K562 (cell line): Measurements from ENCODE around the gene LCLAT1. TPM values are rescaled to one million over a fixed set of nuclear protein-coding genes. Genes with fewer than 3 reads are reported as not detected.

Source experiments
- ATAC-seq: fragments of 200-7000 bp; cut with Tn5 transposase; 3 replicates; pipeline ENCODE4 v1.9.1; 2020; ENCODE audit warnings: moderate library complexity
- Bru-seq: library from RNA; stranded (reverse); fragments of 400-500 nt; gene quantifications from one replicate; lab custom pipeline; 2021; lab: Mats Ljungman, UMichigan
- BruChase-seq, 2 experiments: library from RNA; stranded (reverse); fragments of 400-500 nt; gene quantifications; one replicate each; lab custom pipeline; 2021; lab: Mats Ljungman, UMichigan
- BruUV-seq: library from RNA; stranded (reverse); fragments of 400-500 nt; replicated peaks from 2 replicates; lab custom pipeline; 2021; lab: Mats Ljungman, UMichigan
- CTCF ChIA-PET: fragments of 300-600 bp; formaldehyde crosslinking; extraction: SDS; loops from one replicate; lab custom pipeline; 2021; ENCODE audit warnings: low intra/inter-chr PET ratio; lab: Yijun Ruan, JAX
- POLR2A ChIA-PET: fragments of 300-600, 350-650 bp; sonication (Branson Sonifier 250); formaldehyde crosslinking; extraction: SDS; loops from one replicate; lab custom pipeline; 2021; ENCODE audit warnings: antibody characterized with exemption, inconsistent platforms; lab: Yijun Ruan, JAX
- DNase-seq, 4 experiments: peaks; one replicate each; pipeline versions ENCODE4 v3.0.0 to v3.0.0-alpha.2; 2011 to 2018; ENCODE audit warnings: low spot score in 3 of 4, mixed read lengths in 3 of 4; ENCODE audit errors: extremely low read depth in 1 of 4
- FAIRE-seq: peaks from 2 replicates; lab custom pipeline; 2011; peaks lifted over from hg19 to GRCh38; lab: Jason Lieb, UNC
- H2AFZ ChIP-seq: 2 replicates; pipeline ENCODE4 v1.6.0; 2011; ENCODE audit warnings: low read depth, low read length, control low read depth, inconsistent platforms
- H3K27ac ChIP-seq: fragments of 200-600 bp; 3 replicates; pipeline ENCODE4 v1.8.0; 2011; ENCODE audit warnings: low read depth, mild to moderate bottlenecking, control low read depth, inconsistent platforms, low read length, moderate library complexity, mixed read lengths; ENCODE audit errors: extremely low read depth
- H3K27me3 ChIP-seq, 2 experiments: fragments of 300-600 bp in 1 of 2; 2 replicates in 1 of 2; 3 replicates in 1 of 2; pipeline versions ENCODE4 v1.6.0 to v1.8.0; 2011; ENCODE audit warnings: inconsistent platforms in 2 of 2, low read length in 2 of 2, mild to moderate bottlenecking in 1 of 2, mixed read lengths in 1 of 2, moderate library complexity in 1 of 2; ENCODE audit not compliant: control insufficient read depth in 2 of 2, insufficient read depth in 2 of 2
- H3K36me3 ChIP-seq: fragments of 300-600 bp; 3 replicates; pipeline ENCODE4 v1.8.0; 2011; ENCODE audit warnings: mild to moderate bottlenecking, low read length, inconsistent platforms; ENCODE audit not compliant: control insufficient read depth, insufficient read depth
- H3K4me1 ChIP-seq, 2 experiments: fragments of 200-600 bp in 1 of 2; replicated peaks in 1 of 2; 2 replicates in 1 of 2; 3 replicates in 1 of 2; pipeline versions ENCODE4 v1.5.1 to v1.8.0; 2011; ENCODE audit warnings: inconsistent platforms in 2 of 2, low read length in 2 of 2, mild to moderate bottlenecking in 1 of 2, mixed read lengths in 1 of 2, moderate library complexity in 1 of 2; ENCODE audit not compliant: control insufficient read depth in 2 of 2, insufficient read depth in 2 of 2
- H3K4me2 ChIP-seq: 2 replicates; pipeline ENCODE4 v1.6.1; 2011; ENCODE audit warnings: low read length, control low read depth, inconsistent platforms, mixed read lengths; ENCODE audit not compliant: insufficient read depth
- H3K4me3 ChIP-seq: fragments of 200-600 bp; sonication (generic), shearing (Covaris generic); 2 replicates; pipeline ENCODE4 v1.5.1; 2016; ENCODE audit warnings: control low read depth, inconsistent platforms
- H3K79me2 ChIP-seq: fragments of 200-600 bp; 3 replicates; pipeline ENCODE4 v1.8.0; 2011; ENCODE audit warnings: low read length, inconsistent platforms; ENCODE audit not compliant: control insufficient read depth, insufficient read depth
- H3K9ac ChIP-seq, 2 experiments: 2 replicates each; pipeline versions ENCODE4 v1.6.0 to v1.6.1; 2011; ENCODE audit warnings: low read depth in 2 of 2, low read length in 2 of 2, control low read depth in 1 of 2, inconsistent platforms in 1 of 2, mild to moderate bottlenecking in 1 of 2, mixed read lengths in 1 of 2; ENCODE audit not compliant: insufficient read depth in 1 of 2
- H3K9me1 ChIP-seq: one replicate; pipeline ENCODE4 v1.6.0; 2011; ENCODE audit warnings: inconsistent platforms, mild to moderate bottlenecking, low read length, moderate library complexity; ENCODE audit not compliant: control insufficient read depth, insufficient read depth
- H3K9me3 ChIP-seq: replicated peaks from 2 replicates; pipeline ENCODE4 v1.5.1; 2011; ENCODE audit warnings: low read depth, low read length, inconsistent platforms; ENCODE audit not compliant: control insufficient read depth, insufficient read depth
- H4K20me1 ChIP-seq: replicated peaks from 2 replicates; pipeline ENCODE4 v1.6.1; 2011; ENCODE audit warnings: low read length, inconsistent platforms, mixed read lengths; ENCODE audit not compliant: control insufficient read depth, insufficient read depth
- EZH2 ChIP-seq: IDR thresholded peaks from 2 replicates; pipeline ENCODE4 v1.6.1; 2012; ENCODE audit warnings: low read depth, mild to moderate bottlenecking, inconsistent platforms, low read length, borderline replicate concordance
- GABPA ChIP-seq: fragments of 200-800 bp; sonication (Bioruptor generic); conservative IDR thresholded peaks from 2 replicates; pipeline ENCODE4 v1.6.1; 2016; ENCODE audit warnings: low read depth, missing genetic modification characterization, missing compliant biosample characterization
- KAT7 ChIP-seq: sonication (generic); formaldehyde crosslinking; IDR thresholded peaks from 2 replicates; pipeline ENCODE4 v1.8.0; 2022; ENCODE audit warnings: missing genetic modification reagents, mild to moderate bottlenecking, borderline replicate concordance
- L3MBTL2 ChIP-seq: fragments of 450-650 bp; IDR thresholded peaks from 2 replicates; pipeline ENCODE4 v1.6.1; 2016; ENCODE audit warnings: mild to moderate bottlenecking, moderate library complexity
- MAFK ChIP-seq: IDR thresholded peaks from 2 replicates; pipeline ENCODE4 v1.6.1; 2011; ENCODE audit warnings: low read length, improper control_type of control experiment
- RFX5 ChIP-seq: IDR thresholded peaks from 2 replicates; pipeline ENCODE4 v1.6.1; 2011; ENCODE audit warnings: low read depth, mild to moderate bottlenecking, improper control_type of control experiment, low read length
- SLC30A9 ChIP-seq: fragments of 250-450 bp; sonication (Bioruptor Pico); IDR thresholded peaks from 2 replicates; pipeline ENCODE4 v1.8.0; 2022; ENCODE audit warnings: mild to moderate bottlenecking, moderate library complexity
- TRIM24 ChIP-seq, 2 experiments: fragments of 450-650 bp; IDR thresholded peaks; 2 replicates each; pipeline ENCODE4 v1.6.1; 2016
- ZNF24 ChIP-seq: fragments of 450-650 bp; IDR thresholded peaks from 2 replicates; pipeline ENCODE4 v1.6.1; 2016
- WGBS: fragments of 100-300 bp; shearing (Covaris generic); methylation state at CpG from one replicate; pipeline ENCODE4 v1.1.6; 2016; ENCODE audit warnings: low coverage, mixed read lengths; ENCODE audit not compliant: insufficient coverage; ENCODE audit errors: missing lambda C conversion rate; 5-methylcytosine and 5-hydroxymethylcytosine counted together
- in situ Hi-C: fragments of 300-500 bp; cut with MboI; formaldehyde crosslinking; loops from 4 replicates; pipeline ENCODE4 v1.15.0; 2018; ENCODE audit warnings: inconsistent platforms, mixed read lengths
- intact Hi-C: fragments of 100-400 bp; cut with micrococcal nuclease; formaldehyde crosslinking; loops from 2 replicates; pipeline ENCODE4 v1.14.2; 2022
- long read RNA-seq, 3 experiments: library from polyadenylated mRNA in 2 of 3; library from RNA in 1 of 3; unstranded in 2 of 3; stranded (forward) in 1 of 3; transcript quantifications; one replicate each; pipeline ENCODE4 v2.0.0, GENCODE V29; 2019 to 2022
- polyA minus RNA-seq, 3 experiments: library from RNA; depleted of rRNA, polyadenylated mRNA; stranded (reverse); fragments of >200 nt; gene quantifications; 2 replicates each; pipeline ENCODE4 v1.2.3, GENCODE V29; 2011
- polyA plus RNA-seq, 8 experiments: library from polyadenylated mRNA; depleted of rRNA in 4 of 8; stranded (reverse) in 5 of 8; unstranded in 3 of 8; fragments of >200 nt; fragmentation: Nextera tagmentation in 2 of 8; fragmentation: Illumina TruSeq in 1 of 8; extraction: Ambion mirVana in 2 of 8; extraction: Trizol in 1 of 8; gene quantifications; 2 replicates each; pipeline versions ENCODE4 v1.2.1 to v1.2.3, GENCODE V29; 2011 to 2014; ENCODE audit warnings: inconsistent platforms in 1 of 8, missing spikeins in 1 of 8
- total RNA-seq, 7 experiments: library from RNA; depleted of rRNA in 6 of 7; stranded (reverse); fragments of >200 nt in 6 of 7; fragmentation: Illumina TruSeq in 2 of 7; extraction: Trizol in 2 of 7; gene quantifications; 2 replicates each; pipeline versions ENCODE4 v1.2.1 to v1.2.3, GENCODE V29; 2011 to 2021; ENCODE audit warnings: low replicate concordance in 1 of 7
- TF ChIP-seq, protein P1 (sequence below), 2 experiments: fragments of 450-650 bp in 1 of 2; IDR thresholded peaks; 2 replicates each; pipeline ENCODE4 v1.6.1; 2011 to 2017; ENCODE audit warnings: low read depth in 2 of 2, antibody characterized with exemption in 1 of 2, borderline replicate concordance in 1 of 2, low read length in 1 of 2, mild to moderate bottlenecking in 1 of 2, mixed read lengths in 1 of 2; ENCODE audit not compliant: control insufficient read depth in 1 of 2
- TF ChIP-seq, protein P2 (sequence below): sonication (generic); formaldehyde crosslinking; IDR thresholded peaks from 2 replicates; pipeline ENCODE4 v1.8.0; 2023; ENCODE audit warnings: mild to moderate bottlenecking, missing genetic modification reagents

LCLAT1 gene
- 59.6 and 95.0 TPM in 2 replicates for total RNA-seq (2011; cell fraction: chromatin; rRNA removed; ENCODE audit: low replicate concordance)
- 20.0 and 25.8 TPM in 2 replicates for total RNA-seq (2011; cell fraction: nucleolus; rRNA removed)
- 38.7 and 54.7 TPM in 2 replicates for total RNA-seq (2011; cell fraction: nucleoplasm; rRNA removed)
- 12.1 and 12.2 TPM in 2 replicates for total RNA-seq (2014; rRNA removed)
- 27.0 and 27.1 TPM in 2 replicates for total RNA-seq (2014; rRNA removed; fragmentation: Illumina TruSeq; extraction: Trizol)
- 21.5 and 22.9 TPM in 2 replicates for total RNA-seq (2015; rRNA removed; fragmentation: Illumina TruSeq; extraction: Trizol)
- 28.6 and 29.7 TPM in 2 replicates for total RNA-seq (2021)
- polyA plus RNA-seq (2011; rRNA removed), result 15.4 and 25.4 TPM in 2 replicates
- polyA plus RNA-seq (2011; cell fraction: cytosol; rRNA removed), result 7.2 and 9.5 TPM in 2 replicates
- 7.9 and 10.6 TPM in 2 replicates for polyA plus RNA-seq (2011; cell fraction: nucleus; rRNA removed)
- polyA plus RNA-seq (2012), result 4.2 and 6.3 TPM in 2 replicates
- 10.3 and 12.8 TPM in 2 replicates for polyA plus RNA-seq (2014; fragmentation: Illumina TruSeq; extraction: Trizol)
- polyA plus RNA-seq (2014; fragmentation: Nextera tagmentation; extraction: Ambion mirVana), result 10 to 100 TPM; 29.4 to 63.3 TPM
- polyA plus RNA-seq (2014; rRNA removed), result 8.9 and 12.6 TPM in 2 replicates
- 84.0 and 84.7 TPM in 2 replicates for polyA minus RNA-seq (2011; rRNA and poly(A)+ RNA removed)
- polyA minus RNA-seq (2011; cell fraction: cytosol; rRNA and poly(A)+ RNA removed), result 17.6 and 25.5 TPM in 2 replicates
- 28.4 and 38.2 TPM in 2 replicates for polyA minus RNA-seq (2011; cell fraction: nucleus; rRNA and poly(A)+ RNA removed)
- Bru-seq, nascent RNA, result percentile 81 among the genes with signal in this experiment
- BruChase-seq, experiment 1, labeled RNA remaining after a 2-hour chase, result percentile 82 among the genes with signal in this experiment
- BruChase-seq, experiment 2, labeled RNA remaining after a 6-hour chase, result percentile 79 among the genes with signal in this experiment
- long read RNA-seq, experiment 1, full-length matches to known transcripts, result 2 of 21 reads
- long read RNA-seq, experiment 1, partial matches to known transcripts, result 0 of 21 reads
- long read RNA-seq, experiment 1, other reads (novel, unspliced or antisense), result 19 of 21 reads
- long read RNA-seq, experiment 2, partial matches to known transcripts, result 0 of 10 reads
- long read RNA-seq, experiment 2, other reads (novel, unspliced or antisense), result 10 of 10 reads
- long read RNA-seq, experiment 3, full-length matches to known transcripts, result 3 of 13 reads
- long read RNA-seq, experiment 3, partial matches to known transcripts, result 0 of 13 reads
- long read RNA-seq, experiment 3, other reads (novel, unspliced or antisense), result 10 of 13 reads

DNA sequence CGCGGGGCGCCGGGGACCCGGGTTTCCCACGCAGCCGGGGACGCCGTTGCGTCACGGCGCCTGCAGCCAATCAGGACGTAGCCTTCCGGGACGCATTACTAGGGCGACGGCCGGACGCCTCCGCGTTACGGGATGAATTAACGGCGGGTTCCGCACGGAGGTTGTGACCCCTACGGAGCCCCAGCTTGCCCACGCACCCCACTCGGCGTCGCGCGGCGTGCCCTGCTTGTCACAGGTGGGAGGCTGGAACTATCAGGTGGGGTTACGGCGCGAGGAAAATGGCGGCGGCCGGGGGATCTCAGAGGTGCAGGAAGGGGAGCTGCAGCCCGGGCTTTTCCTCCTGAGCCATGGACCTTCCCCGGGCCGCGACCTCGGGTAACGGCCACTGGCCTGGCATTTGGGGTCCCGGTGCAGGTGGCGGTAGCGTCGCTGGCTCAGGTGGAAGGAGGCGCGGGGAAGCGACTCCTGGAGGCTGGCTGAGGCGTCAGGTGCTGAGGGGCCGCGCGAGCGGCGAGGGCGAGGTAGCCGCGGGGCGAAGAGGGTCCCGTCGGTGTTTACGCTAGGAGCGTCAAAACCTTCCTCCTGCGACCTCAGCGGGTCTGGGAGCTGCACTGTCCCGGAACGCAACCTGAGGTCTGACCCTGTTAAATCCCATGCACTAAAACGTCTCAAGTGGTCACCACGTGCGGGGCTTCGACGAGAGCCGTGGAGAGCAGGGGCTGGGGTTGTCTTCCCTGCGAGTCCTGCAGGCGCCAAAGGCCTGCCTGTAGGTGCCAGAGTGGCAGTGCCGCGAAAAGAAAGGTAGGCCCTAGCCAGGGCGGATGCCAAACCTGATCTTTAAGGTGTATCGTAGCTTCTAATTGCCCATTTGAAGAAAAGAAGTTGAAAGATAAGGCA lies at the start of gene LCLAT1:
LCLAT1 (plus strand) TSS at position 98 of the 897 bp plus-strand sequence. CDS start 78,345 bp downstream, outside the sequence.
- FAIRE-seq (peak; percentile 75), ATAC-seq (peak; percentile 96), DNase-seq (peak; percentile 92 to 95 (median 94))
- Histone ChIP-seq H3K9me3 (no peaks in the 10 kb centered on the region), H2AFZ (peak within 1 kb of the TSS; percentile 94), H3K27ac (peak within 1 kb of the TSS; percentile 79), H3K79me2 (peaks cover 48% of the 10 kb centered on the region), H3K9me1 (no peaks in the 10 kb centered on the region), H4K20me1 (no peaks in the 10 kb centered on the region), H3K27me3 (no peaks in the 10 kb centered on the region), H3K9ac (peak within 1 kb of the TSS; percentile 68 to 98), H3K4me2 (peak within 1 kb of the TSS; percentile 81), H3K4me3 (peak within 1 kb of the TSS; percentile 57), H3K36me3 (peaks cover 15% of the 10 kb centered on the region; the same call in 1 of the 3 replicates), H3K4me1 (peaks cover 19 to 25% of the 10 kb centered on the region in 2 experiments)
- TSS peak; percentile 48 for BruUV-seq
- intact Hi-C loops (loop anchor here (5.0 to 10.0 kb wide), 2 partner anchors 155 to 213 kb away; partner anchors contain the start of gene LBH), in situ Hi-C loops (no loop called here)
- ChIA-PET POLR2A (interaction anchor here (0.6 to 2.4 kb wide), 8 partner anchors 10 to 217 kb away, joined by 3 to 11 read pairs (median 3); partner anchors contain the start of gene LBH), CTCF (no interaction called here)
- WGBS, result under 1% methylated on average over 79 of the region's 83 CpGs
- TF ChIP-seq MAFK (no peak), TRIM24 (IDR thresholded peaks at IDR 0.05) (no peak), SLC30A9 (CRISPR knock-in tag) (no peak), EZH2 (no peak), GABPA (0 out of 2 replicates have a peak, but pooled peaks have one; percentile 15), KAT7 (CRISPR knock-in tag) (peak; percentile 94), RFX5 (no peak), ZNF24 (no peak), L3MBTL2 (peak; percentile 99)
- TF ChIP-seq, protein P1, sequence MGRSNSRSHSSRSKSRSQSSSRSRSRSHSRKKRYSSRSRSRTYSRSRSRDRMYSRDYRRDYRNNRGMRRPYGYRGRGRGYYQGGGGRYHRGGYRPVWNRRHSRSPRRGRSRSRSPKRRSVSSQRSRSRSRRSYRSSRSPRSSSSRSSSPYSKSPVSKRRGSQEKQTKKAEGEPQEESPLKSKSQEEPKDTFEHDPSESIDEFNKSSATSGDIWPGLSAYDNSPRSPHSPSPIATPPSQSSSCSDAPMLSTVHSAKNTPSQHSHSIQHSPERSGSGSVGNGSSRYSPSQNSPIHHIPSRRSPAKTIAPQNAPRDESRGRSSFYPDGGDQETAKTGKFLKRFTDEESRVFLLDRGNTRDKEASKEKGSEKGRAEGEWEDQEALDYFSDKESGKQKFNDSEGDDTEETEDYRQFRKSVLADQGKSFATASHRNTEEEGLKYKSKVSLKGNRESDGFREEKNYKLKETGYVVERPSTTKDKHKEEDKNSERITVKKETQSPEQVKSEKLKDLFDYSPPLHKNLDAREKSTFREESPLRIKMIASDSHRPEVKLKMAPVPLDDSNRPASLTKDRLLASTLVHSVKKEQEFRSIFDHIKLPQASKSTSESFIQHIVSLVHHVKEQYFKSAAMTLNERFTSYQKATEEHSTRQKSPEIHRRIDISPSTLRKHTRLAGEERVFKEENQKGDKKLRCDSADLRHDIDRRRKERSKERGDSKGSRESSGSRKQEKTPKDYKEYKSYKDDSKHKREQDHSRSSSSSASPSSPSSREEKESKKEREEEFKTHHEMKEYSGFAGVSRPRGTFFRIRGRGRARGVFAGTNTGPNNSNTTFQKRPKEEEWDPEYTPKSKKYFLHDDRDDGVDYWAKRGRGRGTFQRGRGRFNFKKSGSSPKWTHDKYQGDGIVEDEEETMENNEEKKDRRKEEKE (IDR thresholded peaks at IDR 0.05; ENCODE audit: borderline replicate concordance in 1 of 2, control insufficient read depth in 1 of 2, low read depth in 2 of 2, low read length in 1 of 2), result no peak
- TF ChIP-seq, protein P2, sequence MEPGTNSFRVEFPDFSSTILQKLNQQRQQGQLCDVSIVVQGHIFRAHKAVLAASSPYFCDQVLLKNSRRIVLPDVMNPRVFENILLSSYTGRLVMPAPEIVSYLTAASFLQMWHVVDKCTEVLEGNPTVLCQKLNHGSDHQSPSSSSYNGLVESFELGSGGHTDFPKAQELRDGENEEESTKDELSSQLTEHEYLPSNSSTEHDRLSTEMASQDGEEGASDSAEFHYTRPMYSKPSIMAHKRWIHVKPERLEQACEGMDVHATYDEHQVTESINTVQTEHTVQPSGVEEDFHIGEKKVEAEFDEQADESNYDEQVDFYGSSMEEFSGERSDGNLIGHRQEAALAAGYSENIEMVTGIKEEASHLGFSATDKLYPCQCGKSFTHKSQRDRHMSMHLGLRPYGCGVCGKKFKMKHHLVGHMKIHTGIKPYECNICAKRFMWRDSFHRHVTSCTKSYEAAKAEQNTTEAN (CRISPR knock-in tag), result peak; percentile 91
